HAP-1 (cell line): ENCODE results near the gene SLC24A5.

Source experiments
- DNase-seq, 2 experiments: peaks; one replicate each; pipeline ENCODE4 v3.0.0-alpha.2; 2016 to 2020; ENCODE audit warnings: low spot score in 2 of 2
- H3K27me3 ChIP-seq: fragments of 250-450 bp; sonication (Bioruptor Pico); 2 replicates; pipeline ENCODE4 v1.5.1; 2020; ENCODE audit warnings: low read depth, mild to moderate bottlenecking, moderate library complexity
- H3K36me3 ChIP-seq: fragments of 250-450 bp; sonication (Bioruptor Pico); replicated peaks from 2 replicates; pipeline ENCODE4 v1.5.1; 2020; ENCODE audit warnings: mild to moderate bottlenecking
- H3K4me1 ChIP-seq: fragments of 250-450 bp; sonication (Bioruptor Pico); 2 replicates; pipeline ENCODE4 v1.5.1; 2020; ENCODE audit warnings: mild to moderate bottlenecking
- H3K4me3 ChIP-seq: fragments of 250-450 bp; sonication (Bioruptor Pico); 2 replicates; pipeline ENCODE4 v1.5.1; 2020; ENCODE audit warnings: mild to moderate bottlenecking, moderate library complexity
- H3K9me3 ChIP-seq: fragments of 250-450 bp; sonication (Bioruptor Pico); 2 replicates; pipeline ENCODE4 v1.5.1; 2020; ENCODE audit warnings: mild to moderate bottlenecking, moderate library complexity
- in situ Hi-C: fragments of 300-500 bp; cut with MboI; formaldehyde crosslinking; loops from 3 replicates; pipeline ENCODE4 v1.14.3; 2020; ENCODE audit warnings: low sequenced_read_pairs, inconsistent platforms, mixed read lengths

The SLC24A5 gene

DNA sequence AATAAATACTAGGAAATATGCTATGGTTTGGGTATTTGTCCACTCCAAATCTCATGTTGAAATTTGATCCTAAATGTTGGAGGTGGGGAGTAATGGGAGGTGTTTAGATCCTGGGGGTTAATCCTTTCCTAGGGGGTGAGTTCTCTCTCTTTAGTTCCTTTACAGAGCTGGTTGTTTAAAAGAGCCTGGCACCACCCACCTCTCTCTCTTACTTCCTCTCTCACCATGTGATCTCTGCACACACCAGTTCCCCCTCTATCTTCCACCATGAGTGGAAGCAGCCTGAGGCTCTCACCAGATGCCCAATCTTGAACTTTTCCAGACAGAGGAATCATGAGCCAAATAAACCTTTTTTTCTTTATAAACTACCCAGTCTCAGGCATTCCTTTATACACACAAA, 10.5 kb downstream of the SLC24A5 start:
- in situ Hi-C loops: no loop called here
- H3K9me3 ChIP-seq: no peaks in the 10 kb centered on the region
- no peak for DNase-seq
- no peak overlapping the region for H3K4me3 ChIP-seq
- peaks cover 25% of the 10 kb centered on the region for H3K4me1 ChIP-seq
- no peaks in the 10 kb centered on the region for H3K36me3 ChIP-seq
- 0 out of 2 replicates have a peak, but pooled peaks cover 3% of the 10 kb centered on the region for H3K27me3 ChIP-seq

DNA sequence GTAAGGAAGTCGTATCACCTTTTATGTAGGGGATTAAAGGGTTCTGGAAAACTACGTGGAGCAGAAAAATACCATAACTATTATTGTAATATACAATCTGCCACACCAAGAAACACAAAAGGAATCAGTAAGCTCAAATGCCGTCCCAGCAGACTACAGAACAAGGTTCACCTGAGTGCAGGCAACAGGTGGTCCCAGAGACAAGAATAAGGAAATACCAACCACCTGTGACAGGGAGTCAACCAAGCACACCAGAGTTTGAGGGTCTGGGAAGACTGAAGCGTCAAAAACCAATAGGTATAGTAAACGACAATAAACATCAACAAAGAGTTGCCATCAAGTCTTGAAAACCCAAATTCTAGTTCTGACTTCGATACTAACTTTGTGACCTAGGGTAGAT, 12.1 kb downstream of the SLC24A5 start:
- no peak for DNase-seq
- H3K36me3 ChIP-seq: no peaks in the 10 kb centered on the region
- H3K9me3 ChIP-seq: no peaks in the 10 kb centered on the region
- peaks cover 24% of the 10 kb centered on the region for H3K4me1 ChIP-seq
- no peak overlapping the region for H3K4me3 ChIP-seq
- in situ Hi-C loops: no loop called here
- H3K27me3 ChIP-seq: 0 out of 2 replicates have a peak, but pooled peaks cover 3% of the 10 kb centered on the region

- in situ Hi-C loops: no loop called here
- Histone ChIP-seq H3K4me3 (no peak overlapping the region), H3K27me3 (no peaks in the 10 kb centered on the region), H3K4me1 (peaks cover 12% of the 10 kb centered on the region), H3K9me3 (no peaks in the 10 kb centered on the region), H3K36me3 (peaks cover 27% of the 10 kb centered on the region)
- DNase-seq: no peak
These were observed 23.1 kb downstream of the SLC24A5 start for GRCh38 chr15:48143856-48144255.

DNA sequence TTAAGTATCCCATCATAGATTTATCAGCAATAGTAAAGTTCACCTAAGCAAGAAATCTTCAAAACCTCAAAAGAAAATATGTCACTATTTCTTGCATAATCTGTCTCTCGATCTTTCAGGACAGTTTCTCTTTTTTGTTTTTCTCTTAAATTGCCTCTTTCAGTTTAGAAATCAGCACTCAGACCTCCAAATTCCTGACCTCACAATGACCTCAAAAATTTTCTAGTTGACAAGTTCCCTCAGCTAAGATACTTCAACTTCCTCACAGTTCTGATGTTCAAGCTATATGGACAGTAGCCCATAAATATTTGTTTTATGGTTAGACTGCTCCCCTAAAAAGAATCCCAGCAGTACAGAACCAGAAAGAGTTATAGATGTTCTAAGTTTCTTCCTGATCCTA, 24.1 kb downstream of the SLC24A5 start:
- H3K4me1 ChIP-seq: peaks cover 8% of the 10 kb centered on the region; the same call in 1 of the 2 replicates
- in situ Hi-C loops: no loop called here
- no peak for DNase-seq
- no peaks in the 10 kb centered on the region for H3K27me3 ChIP-seq
- H3K36me3 ChIP-seq: peaks cover 35% of the 10 kb centered on the region
- H3K9me3 ChIP-seq: no peaks in the 10 kb centered on the region
- H3K4me3 ChIP-seq: no peak overlapping the region

DNA sequence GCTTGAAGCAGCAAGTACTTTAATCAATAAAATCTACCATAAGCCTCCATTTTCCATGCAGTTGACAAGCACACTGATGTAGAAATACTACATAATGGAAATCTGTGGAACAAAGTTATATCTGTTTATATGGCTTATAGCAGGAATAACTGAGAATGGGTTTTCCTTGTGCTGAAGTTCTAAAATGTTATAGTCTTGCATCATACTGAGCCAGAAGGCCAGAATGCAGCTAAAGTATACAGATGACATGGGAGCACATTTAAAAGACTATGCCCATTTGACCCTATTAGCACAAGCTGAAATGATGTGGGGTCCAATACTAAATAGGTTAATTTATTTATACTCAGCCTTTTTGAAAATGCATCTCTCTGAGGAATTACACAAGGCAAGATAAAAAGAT, 25.1 kb downstream of the SLC24A5 start:
- DNase-seq: no peak
- Histone ChIP-seq H3K4me1 (peaks cover 5% of the 10 kb centered on the region; the same call in 1 of the 2 replicates), H3K27me3 (no peaks in the 10 kb centered on the region), H3K36me3 (peaks cover 45% of the 10 kb centered on the region), H3K4me3 (no peak overlapping the region), H3K9me3 (no peaks in the 10 kb centered on the region)
- in situ Hi-C loops: no loop called here

DNA sequence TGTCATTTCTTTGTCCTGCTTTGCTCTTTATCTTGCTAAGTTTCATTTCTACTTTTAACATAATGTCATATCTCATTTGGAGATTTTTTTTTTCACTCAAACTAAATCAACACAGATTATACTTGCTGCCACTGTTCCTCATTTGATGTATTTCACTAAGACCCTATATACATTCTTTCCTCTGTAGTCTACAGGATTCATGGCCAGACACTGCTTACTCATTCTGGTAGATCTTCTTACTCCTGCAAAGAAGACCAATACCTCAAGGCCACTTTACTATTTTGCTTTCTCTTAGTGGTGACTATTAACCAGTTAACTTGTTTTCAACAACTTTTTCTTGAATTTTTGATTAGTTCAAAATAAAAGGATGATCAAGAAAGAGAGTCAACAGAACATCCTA, 26.6 kb downstream of the SLC24A5 start:
- peaks cover 52% of the 10 kb centered on the region for H3K36me3 ChIP-seq
- no peaks in the 10 kb centered on the region for H3K9me3 ChIP-seq
- in situ Hi-C loops: no loop called here
- no peak for DNase-seq
- H3K27me3 ChIP-seq: no peaks in the 10 kb centered on the region
- H3K4me3 ChIP-seq: no peak overlapping the region
- peaks cover 5% of the 10 kb centered on the region; the same call in 1 of the 2 replicates for H3K4me1 ChIP-seq

DNA sequence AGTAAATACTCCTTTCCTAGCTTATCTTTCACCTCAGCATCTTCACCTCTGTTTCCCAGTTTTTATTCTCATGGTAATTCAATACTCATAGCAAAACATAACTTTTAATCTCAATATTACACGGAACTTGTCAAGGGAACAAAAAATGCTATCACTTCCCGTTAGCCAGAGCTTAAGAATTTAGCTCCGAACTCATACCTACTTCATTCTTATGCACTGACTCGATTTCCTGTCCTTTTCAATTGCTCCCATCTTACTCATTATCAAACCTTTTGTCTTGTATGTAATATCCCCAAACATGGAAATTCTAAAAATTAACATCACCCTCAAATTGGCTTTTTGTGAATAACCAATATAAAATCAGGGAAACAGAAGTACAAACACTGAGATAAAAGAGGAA, 29.1 kb downstream of the SLC24A5 start:
- no peak for DNase-seq
- Histone ChIP-seq H3K4me3 (no peak overlapping the region), H3K9me3 (no peaks in the 10 kb centered on the region), H3K4me1 (no peaks in the 10 kb centered on the region), H3K27me3 (no peaks in the 10 kb centered on the region), H3K36me3 (peaks cover 57% of the 10 kb centered on the region)
- in situ Hi-C loops: no loop called here

GRCh38 chr15:48153526-48153925, 32.7 kb downstream of the SLC24A5 start:
- H3K36me3 ChIP-seq: peaks cover 48% of the 10 kb centered on the region
- DNase-seq: no peak
- H3K27me3 ChIP-seq: no peaks in the 10 kb centered on the region
- H3K4me1 ChIP-seq: no peaks in the 10 kb centered on the region
- no peaks in the 10 kb centered on the region for H3K9me3 ChIP-seq
- in situ Hi-C loops: no loop called here
- no peak overlapping the region for H3K4me3 ChIP-seq

DNA sequence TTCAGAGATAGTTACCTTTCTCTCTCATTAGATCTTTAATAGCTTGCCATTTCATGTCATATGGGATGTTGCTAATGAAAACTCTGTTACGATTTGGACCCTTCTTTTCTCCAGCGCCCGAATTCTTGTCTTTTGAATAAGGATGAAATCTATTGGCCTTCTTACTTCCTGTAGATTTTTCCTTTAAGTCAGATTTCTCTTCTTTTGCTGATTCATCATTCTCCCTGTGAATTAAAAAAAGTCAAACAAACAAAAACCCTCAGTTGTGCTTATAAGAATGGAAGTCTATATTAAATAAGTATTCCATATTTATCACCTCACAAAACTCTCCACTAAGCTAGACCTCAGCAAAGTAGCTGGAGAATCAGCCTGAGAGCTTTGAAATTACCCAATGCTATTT, 47.8 kb downstream of the SLC24A5 start:
- Histone ChIP-seq H3K27me3 (no peaks in the 10 kb centered on the region), H3K9me3 (0 out of 2 replicates have a peak, but pooled peaks cover 2% of the 10 kb centered on the region), H3K4me3 (no peak overlapping the region), H3K4me1 (peaks cover 10% of the 10 kb centered on the region), H3K36me3 (peaks cover 21% of the 10 kb centered on the region)
- no peak for DNase-seq
- in situ Hi-C loops: no loop called here

DNA sequence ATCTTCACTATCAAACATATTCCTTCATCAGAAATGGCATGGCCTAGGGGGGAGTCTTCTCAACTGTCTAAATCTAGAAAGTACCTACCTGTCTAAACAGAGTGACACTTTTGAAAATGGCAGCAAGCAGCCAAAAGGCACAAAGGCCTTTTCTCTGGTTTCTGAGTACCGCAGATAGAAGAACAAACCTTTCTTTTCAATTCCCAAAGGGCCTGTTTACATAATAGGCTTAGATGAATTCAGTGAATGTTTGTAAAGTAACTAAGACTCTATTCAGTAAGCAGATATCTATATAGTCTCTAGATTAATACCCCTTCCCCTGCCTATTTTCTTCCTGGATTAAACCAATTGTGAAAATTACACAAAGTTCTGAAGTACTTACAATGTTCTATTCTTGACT, 50.2 kb downstream of the SLC24A5 start:
- Histone ChIP-seq H3K4me1 (peaks cover 10% of the 10 kb centered on the region), H3K27me3 (no peaks in the 10 kb centered on the region), H3K4me3 (no peak overlapping the region), H3K9me3 (0 out of 2 replicates have a peak, but pooled peaks cover 2% of the 10 kb centered on the region), H3K36me3 (peaks cover 16% of the 10 kb centered on the region)
- in situ Hi-C loops: no loop called here
- peak; percentile 24 to 89 for DNase-seq

GRCh38 chr15:48175126-48175525, 54.3 kb downstream of the SLC24A5 start:
- in situ Hi-C loops: no loop called here
- Histone ChIP-seq H3K4me1 (peaks cover 25% of the 10 kb centered on the region), H3K4me3 (no peak overlapping the region), H3K9me3 (0 out of 2 replicates have a peak, but pooled peaks cover 2% of the 10 kb centered on the region), H3K36me3 (no peaks in the 10 kb centered on the region), H3K27me3 (no peaks in the 10 kb centered on the region)
- DNase-seq: no peak

GRCh38 chr15:48176112-48176511, 55.3 kb downstream of the SLC24A5 start:
- no peaks in the 10 kb centered on the region for H3K36me3 ChIP-seq
- H3K27me3 ChIP-seq: no peaks in the 10 kb centered on the region
- in situ Hi-C loops: no loop called here
- no peak for DNase-seq
- no peak overlapping the region for H3K4me3 ChIP-seq
- 0 out of 2 replicates have a peak, but pooled peaks cover 2% of the 10 kb centered on the region for H3K9me3 ChIP-seq
- peaks cover 19% of the 10 kb centered on the region for H3K4me1 ChIP-seq

GRCh38 chr15:48176957-48177356, 56.2 kb downstream of the SLC24A5 start:
- Histone ChIP-seq H3K4me3 (peak overlapping the region; percentile 53), H3K9me3 (0 out of 2 replicates have a peak, but pooled peaks cover 2% of the 10 kb centered on the region), H3K27me3 (no peaks in the 10 kb centered on the region), H3K36me3 (no peaks in the 10 kb centered on the region), H3K4me1 (peaks cover 15% of the 10 kb centered on the region)
- no peak for DNase-seq
- in situ Hi-C loops: no loop called here

- H3K4me3 ChIP-seq: peak overlapping the region; percentile 53
- in situ Hi-C loops: no loop called here
These were observed 56.6 kb downstream of the SLC24A5 start for GRCh38 chr15:48177383-48177765.

More at GRCh38 chr15:48177383-48177765, 56.6 kb downstream of the SLC24A5 start:
- Histone ChIP-seq H3K27me3 (no peaks in the 10 kb centered on the region), H3K36me3 (no peaks in the 10 kb centered on the region), H3K9me3 (0 out of 2 replicates have a peak, but pooled peaks cover 2% of the 10 kb centered on the region), H3K4me1 (peaks cover 15% of the 10 kb centered on the region)
- peak in 1 of 2 experiments; percentile 48 for DNase-seq
